ENCODE measurements around the gene SCN4B.

GRCh38 chr11:118172356-118172755 is 19.7 kb upstream of the SCN4B start:
- TF ChIP-seq, protein P1, sequence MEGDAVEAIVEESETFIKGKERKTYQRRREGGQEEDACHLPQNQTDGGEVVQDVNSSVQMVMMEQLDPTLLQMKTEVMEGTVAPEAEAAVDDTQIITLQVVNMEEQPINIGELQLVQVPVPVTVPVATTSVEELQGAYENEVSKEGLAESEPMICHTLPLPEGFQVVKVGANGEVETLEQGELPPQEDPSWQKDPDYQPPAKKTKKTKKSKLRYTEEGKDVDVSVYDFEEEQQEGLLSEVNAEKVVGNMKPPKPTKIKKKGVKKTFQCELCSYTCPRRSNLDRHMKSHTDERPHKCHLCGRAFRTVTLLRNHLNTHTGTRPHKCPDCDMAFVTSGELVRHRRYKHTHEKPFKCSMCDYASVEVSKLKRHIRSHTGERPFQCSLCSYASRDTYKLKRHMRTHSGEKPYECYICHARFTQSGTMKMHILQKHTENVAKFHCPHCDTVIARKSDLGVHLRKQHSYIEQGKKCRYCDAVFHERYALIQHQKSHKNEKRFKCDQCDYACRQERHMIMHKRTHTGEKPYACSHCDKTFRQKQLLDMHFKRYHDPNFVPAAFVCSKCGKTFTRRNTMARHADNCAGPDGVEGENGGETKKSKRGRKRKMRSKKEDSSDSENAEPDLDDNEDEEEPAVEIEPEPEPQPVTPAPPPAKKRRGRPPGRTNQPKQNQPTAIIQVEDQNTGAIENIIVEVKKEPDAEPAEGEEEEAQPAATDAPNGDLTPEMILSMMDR (IDR thresholded peaks at IDR 0.05), result no peak
- TF ChIP-seq POLR2A (IDR thresholded peaks at IDR 0.05), result no peak

Measured in stomach (tissue), 4 donors.